Astrocyte (in vitro differentiated cells and primary cell): Measurements from ENCODE around the gene KCTD21. TPM values are rescaled to one million over a fixed set of nuclear protein-coding genes. Genes with fewer than 3 reads are reported as not detected.
"Not testable (repeated sequence)": the region's sequence is repeated elsewhere in the genome, so short reads cannot be mapped to it uniquely, and the experiment has no call there.

Experiments
- DNase-seq: peaks from one replicate; pipeline ENCODE4 v3.0.0-alpha.2; 2010; ENCODE audit warnings: low read depth
- FAIRE-seq: peaks from 2 replicates; lab custom pipeline; 2011; peaks lifted over from hg19 to GRCh38; lab: Jason Lieb, UNC
- H2AFZ ChIP-seq: 2 replicates; pipeline ENCODE4 v1.6.0; 2012; ENCODE audit warnings: low read depth, low read length, inconsistent platforms
- H3K27ac ChIP-seq: 2 replicates; pipeline ENCODE4 v1.5.1; 2011; ENCODE audit warnings: low read depth, low read length, inconsistent platforms
- H3K27me3 ChIP-seq: 2 replicates; pipeline ENCODE4 v1.6.0; 2011; ENCODE audit warnings: low read length, inconsistent platforms; ENCODE audit not compliant: insufficient read depth
- H3K36me3 ChIP-seq: 2 replicates; pipeline ENCODE4 v1.5.1; 2011; ENCODE audit warnings: low read length, inconsistent platforms; ENCODE audit not compliant: insufficient read depth
- H3K4me1 ChIP-seq: 2 replicates; pipeline ENCODE4 v1.5.1; 2011; ENCODE audit warnings: low read length, inconsistent platforms; ENCODE audit not compliant: insufficient read depth
- H3K4me2 ChIP-seq: 2 replicates; pipeline ENCODE4 v1.6.0; 2012; ENCODE audit warnings: low read length, inconsistent platforms
- H3K4me3 ChIP-seq: 2 replicates; pipeline ENCODE4 v1.5.1; 2011; ENCODE audit warnings: low read depth, mild to moderate bottlenecking, low read length, inconsistent platforms; ENCODE audit not compliant: insufficient read depth
- H3K79me2 ChIP-seq: 2 replicates; pipeline ENCODE4 v1.6.0; 2012; ENCODE audit warnings: mild to moderate bottlenecking, low read length, inconsistent platforms; ENCODE audit not compliant: insufficient read depth
- H3K9ac ChIP-seq: 2 replicates; pipeline ENCODE4 v1.6.0; 2012; ENCODE audit warnings: mild to moderate bottlenecking, low read length, inconsistent platforms
- H3K9me3 ChIP-seq: 2 replicates; pipeline ENCODE4 v1.5.1; 2012; ENCODE audit warnings: low read depth, mild to moderate bottlenecking, low read length, inconsistent platforms; ENCODE audit not compliant: insufficient read depth
- H4K20me1 ChIP-seq: 2 replicates; pipeline ENCODE4 v1.6.0; 2012; ENCODE audit warnings: low read length, inconsistent platforms; ENCODE audit not compliant: insufficient read depth
- H3K27ac Mint-ChIP-seq: one replicate; pipeline ENCODE4 v1.8.0; 2021; ENCODE audit warnings: mild to moderate bottlenecking, mixed read lengths; ENCODE audit not compliant: unreplicated experiment
- H3K27me3 Mint-ChIP-seq: one replicate; pipeline ENCODE4 v1.8.0; 2021; ENCODE audit warnings: low read depth, mixed read lengths; ENCODE audit not compliant: unreplicated experiment
- H3K36me3 Mint-ChIP-seq: one replicate; pipeline ENCODE4 v1.8.0; 2021; ENCODE audit warnings: low read depth, mixed read lengths; ENCODE audit not compliant: unreplicated experiment
- H3K4me1 Mint-ChIP-seq: one replicate; pipeline ENCODE4 v1.8.0; 2021; ENCODE audit warnings: low read depth, mixed read lengths; ENCODE audit not compliant: unreplicated experiment
- H3K4me3 Mint-ChIP-seq: one replicate; pipeline ENCODE4 v1.8.0; 2021; ENCODE audit warnings: mild to moderate bottlenecking, moderate library complexity, mixed read lengths; ENCODE audit not compliant: unreplicated experiment
- H3K9me3 Mint-ChIP-seq: one replicate; pipeline ENCODE4 v1.8.0; 2021; ENCODE audit warnings: mild to moderate bottlenecking, mixed read lengths; ENCODE audit not compliant: unreplicated experiment
- EZH2 ChIP-seq: IDR thresholded peaks from 2 replicates; pipeline ENCODE4 v1.6.1; 2012; ENCODE audit warnings: mild to moderate bottlenecking, low read length, inconsistent platforms; ENCODE audit not compliant: insufficient read depth
- total RNA-seq: library from RNA; stranded (reverse); gene quantifications from 2 replicates; pipeline ENCODE4 v1.2.1, GENCODE V29; 2021
- TF ChIP-seq, protein P1 (sequence below): IDR thresholded peaks from 2 replicates; pipeline ENCODE4 v1.5.1; 2011; ENCODE audit warnings: low read depth, mild to moderate bottlenecking, inconsistent platforms, low read length, moderate library complexity; ENCODE audit not compliant: insufficient read depth

KCTD21 gene
- total RNA-seq, 1 donor from 2014 or later, result 14.0 TPM

DNA sequence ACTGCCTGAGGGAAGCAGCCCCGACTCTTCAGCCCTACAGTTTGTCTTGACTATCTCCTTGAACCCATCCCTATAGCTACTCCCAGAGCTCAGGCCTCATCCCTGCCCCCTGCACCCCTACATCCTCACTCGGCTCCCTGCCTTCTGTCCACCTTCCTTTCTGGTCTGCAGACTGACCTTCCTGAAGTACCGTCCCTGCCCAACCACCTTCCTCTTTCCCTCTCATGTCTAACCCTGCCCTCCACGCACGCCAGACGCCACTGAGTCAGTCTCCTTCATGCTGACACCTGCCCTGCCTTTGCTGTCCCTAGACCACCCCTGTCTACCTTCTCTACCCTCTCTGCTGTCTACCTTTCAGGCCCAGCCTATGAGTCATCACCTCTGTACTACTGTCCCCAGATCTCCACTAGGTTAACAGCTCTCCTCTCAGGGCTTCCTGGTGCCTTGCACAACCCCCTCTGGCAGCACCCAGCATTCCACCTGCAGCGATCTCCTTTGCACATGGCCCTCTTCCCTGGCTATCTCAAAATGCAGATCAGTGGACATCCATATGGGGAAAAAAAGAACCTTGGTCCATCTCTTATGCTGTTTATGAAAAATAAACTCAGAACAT is 8.9 kb downstream of the KCTD21 start:
- Histone ChIP-seq H3K27ac (no peak overlapping the region), H3K9me3 (no peaks in the 10 kb centered on the region), H3K36me3 (peaks cover 5% of the 10 kb centered on the region), H3K4me2 (no peak overlapping the region), H3K9ac (no peak overlapping the region), H3K4me3 (no peak overlapping the region), H2AFZ (no peak overlapping the region), H3K79me2 (peaks cover 19% of the 10 kb centered on the region), H3K4me1 (no peaks in the 10 kb centered on the region), H4K20me1 (peaks cover 19% of the 10 kb centered on the region), H3K27me3 (no peaks in the 10 kb centered on the region)
- TF ChIP-seq, protein P1, sequence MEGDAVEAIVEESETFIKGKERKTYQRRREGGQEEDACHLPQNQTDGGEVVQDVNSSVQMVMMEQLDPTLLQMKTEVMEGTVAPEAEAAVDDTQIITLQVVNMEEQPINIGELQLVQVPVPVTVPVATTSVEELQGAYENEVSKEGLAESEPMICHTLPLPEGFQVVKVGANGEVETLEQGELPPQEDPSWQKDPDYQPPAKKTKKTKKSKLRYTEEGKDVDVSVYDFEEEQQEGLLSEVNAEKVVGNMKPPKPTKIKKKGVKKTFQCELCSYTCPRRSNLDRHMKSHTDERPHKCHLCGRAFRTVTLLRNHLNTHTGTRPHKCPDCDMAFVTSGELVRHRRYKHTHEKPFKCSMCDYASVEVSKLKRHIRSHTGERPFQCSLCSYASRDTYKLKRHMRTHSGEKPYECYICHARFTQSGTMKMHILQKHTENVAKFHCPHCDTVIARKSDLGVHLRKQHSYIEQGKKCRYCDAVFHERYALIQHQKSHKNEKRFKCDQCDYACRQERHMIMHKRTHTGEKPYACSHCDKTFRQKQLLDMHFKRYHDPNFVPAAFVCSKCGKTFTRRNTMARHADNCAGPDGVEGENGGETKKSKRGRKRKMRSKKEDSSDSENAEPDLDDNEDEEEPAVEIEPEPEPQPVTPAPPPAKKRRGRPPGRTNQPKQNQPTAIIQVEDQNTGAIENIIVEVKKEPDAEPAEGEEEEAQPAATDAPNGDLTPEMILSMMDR, result no peak
- TF ChIP-seq EZH2, result no peak
- H3K4me3 Mint-ChIP-seq, result no peak overlapping the region
- H3K27me3 Mint-ChIP-seq, result no peaks in the 10 kb centered on the region
- no peak overlapping the region for H3K27ac Mint-ChIP-seq
- peaks cover 4% of the 10 kb centered on the region for H3K9me3 Mint-ChIP-seq
- no peak for DNase-seq
- peaks cover 6% of the 10 kb centered on the region for H3K4me1 Mint-ChIP-seq
- H3K36me3 Mint-ChIP-seq, result peaks cover 19% of the 10 kb centered on the region
- FAIRE-seq, result no peak

- Mint-ChIP-seq H3K27ac (no peak overlapping the region), H3K9me3 (peaks cover 4% of the 10 kb centered on the region), H3K36me3 (peaks cover 28% of the 10 kb centered on the region), H3K27me3 (no peaks in the 10 kb centered on the region), H3K4me3 (no peak overlapping the region), H3K4me1 (peaks cover 6% of the 10 kb centered on the region)
- Histone ChIP-seq H3K36me3 (peaks cover 10% of the 10 kb centered on the region), H3K9me3 (no peaks in the 10 kb centered on the region), H3K4me1 (no peaks in the 10 kb centered on the region), H3K4me3 (no peak overlapping the region), H3K4me2 (no peak overlapping the region), H3K27ac (no peak overlapping the region), H3K27me3 (no peaks in the 10 kb centered on the region), H3K79me2 (peaks cover 9% of the 10 kb centered on the region), H4K20me1 (peaks cover 19% of the 10 kb centered on the region), H2AFZ (no peak overlapping the region), H3K9ac (no peak overlapping the region)
- no peak for FAIRE-seq
- TF ChIP-seq, protein P1, result no peak
- TF ChIP-seq EZH2, result no peak
- no peak for DNase-seq
These were observed 11.2 kb downstream of the KCTD21 start for GRCh38 chr11:78177216-78177615.

- H3K4me2 ChIP-seq, result no peak overlapping the region
- no peaks in the 10 kb centered on the region for H3K27me3 ChIP-seq
- H3K9ac ChIP-seq, result no peak overlapping the region
- H3K27ac ChIP-seq, result no peak overlapping the region
- no peaks in the 10 kb centered on the region for H3K27me3 Mint-ChIP-seq
- peaks cover 6% of the 10 kb centered on the region for H3K4me1 Mint-ChIP-seq
- TF ChIP-seq, protein P1, result no peak
- no peak for TF ChIP-seq EZH2
- FAIRE-seq, result no peak
- no peak overlapping the region for H3K4me3 ChIP-seq
- peaks cover 19% of the 10 kb centered on the region for H4K20me1 ChIP-seq
- H3K79me2 ChIP-seq, result peaks cover 6% of the 10 kb centered on the region
- H3K9me3 ChIP-seq, result no peaks in the 10 kb centered on the region
- peaks cover 4% of the 10 kb centered on the region for H3K9me3 Mint-ChIP-seq
- H3K36me3 ChIP-seq, result peaks cover 10% of the 10 kb centered on the region
- H2AFZ ChIP-seq, result no peak overlapping the region
- H3K36me3 Mint-ChIP-seq, result peaks cover 28% of the 10 kb centered on the region
- no peak overlapping the region for H3K27ac Mint-ChIP-seq
- DNase-seq, result no peak
- H3K4me3 Mint-ChIP-seq, result no peak overlapping the region
- H3K4me1 ChIP-seq, result no peaks in the 10 kb centered on the region
These were observed 11.8 kb downstream of the KCTD21 start for GRCh38 chr11:78176605-78177141.

DNA sequence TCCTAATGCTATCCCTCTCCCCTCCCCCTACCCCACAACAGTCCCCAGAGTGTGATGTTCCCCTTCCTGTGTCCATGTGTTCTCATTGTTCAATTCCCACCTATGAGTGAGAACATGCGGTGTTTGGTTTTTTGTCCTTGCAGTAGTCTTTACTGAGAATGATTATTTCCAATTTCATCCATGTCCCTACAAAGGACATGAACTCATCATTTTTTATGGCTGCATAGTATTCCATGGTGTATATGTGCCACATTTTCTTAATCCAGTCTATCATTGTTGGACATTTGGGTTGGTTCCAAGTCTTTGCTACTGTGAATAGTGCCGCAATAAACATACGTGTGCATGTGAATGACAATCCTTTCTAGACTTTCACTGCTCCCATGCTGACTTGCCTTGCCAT is 12.6 kb downstream of the KCTD21 start:
- not testable (repeated sequence) for H3K4me3 ChIP-seq, H3K9me3 Mint-ChIP-seq, H3K9ac ChIP-seq, H3K9me3 ChIP-seq, DNase-seq, H3K27ac ChIP-seq, H2AFZ ChIP-seq, H3K4me2 ChIP-seq, H3K4me3 Mint-ChIP-seq, H3K27me3 Mint-ChIP-seq, FAIRE-seq, H3K79me2 ChIP-seq, H3K4me1 Mint-ChIP-seq, H3K27ac Mint-ChIP-seq, H3K27me3 ChIP-seq, H3K4me1 ChIP-seq
- peaks cover 19% of the 10 kb centered on the region for H4K20me1 ChIP-seq
- H3K36me3 Mint-ChIP-seq, result peaks cover 28% of the 10 kb centered on the region
- H3K36me3 ChIP-seq, result peaks cover 10% of the 10 kb centered on the region
